ENCODE results near the gene HSDL2. TPM values are rescaled to one million over a fixed set of nuclear protein-coding genes. Genes with fewer than 3 reads are reported as not detected.
"Not testable (repeated sequence)": the region's sequence is repeated elsewhere in the genome, so short reads cannot be mapped to it uniquely, and the experiment has no call there.

The HSDL2 gene
- total and polyA plus RNA-seq, 4 donors, result 27.6 to 42.0 (median 34.0) TPM

DNA sequence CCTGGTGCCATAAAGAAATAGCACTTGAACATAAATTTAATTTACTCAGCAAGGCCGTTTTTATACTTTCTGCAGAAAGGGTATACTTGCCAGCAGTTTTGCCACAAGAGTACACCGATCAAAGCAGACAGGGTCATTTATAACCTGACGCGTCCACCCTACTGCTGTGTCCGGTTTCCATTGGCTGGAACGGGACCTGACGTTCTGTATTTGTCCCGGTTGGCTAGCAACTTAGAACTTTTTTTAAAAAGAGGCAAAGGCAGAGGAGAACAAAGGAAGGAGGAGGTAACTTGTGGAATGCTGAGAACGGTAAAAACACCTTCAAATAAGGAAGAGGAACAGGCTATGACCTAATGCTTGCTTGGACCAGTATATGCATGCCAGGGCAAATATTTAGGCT, 33.8 kb downstream of the HSDL2 start:
- intact Hi-C loops (cut with DNase I); H3K36me3 ChIP-seq (ENCODE audit: control insufficient read depth in 1 of 2, insufficient read depth in 2 of 2, low read length in 1 of 2): not testable (repeated sequence)
- 75 to 90% methylated on average over 8 to 9 of the region's 9 CpGs for WGBS, 2 donors

DNA sequence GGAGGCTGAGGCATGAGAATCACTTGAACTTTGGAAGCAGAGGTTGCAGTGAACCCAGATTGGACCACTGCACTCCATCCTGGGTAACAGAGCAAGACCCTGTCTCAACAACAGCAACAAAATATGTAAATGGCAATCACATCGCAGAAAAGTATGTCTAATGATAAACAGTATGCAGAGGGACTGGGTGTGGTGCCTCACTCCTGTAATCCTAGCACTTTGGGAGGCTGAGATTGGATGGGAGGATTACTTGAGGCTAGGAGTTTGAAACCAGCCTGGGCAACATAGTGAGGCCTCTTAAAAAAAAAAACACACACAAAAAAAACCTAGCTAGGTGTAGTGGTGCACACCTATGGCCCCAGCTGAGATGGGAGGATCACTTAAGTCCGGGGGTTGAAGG, 40.3 kb downstream of the HSDL2 start:
- Histone ChIP-seq H3K27me3 (ENCODE audit: control insufficient read depth in 1 of 2, insufficient read depth in 2 of 2, low read length in 1 of 2) (no peaks in the 10 kb centered on the region), H3K36me3 (ENCODE audit: control insufficient read depth in 1 of 2, insufficient read depth in 2 of 2, low read length in 1 of 2) (peaks cover 0 to 5% of the 10 kb centered on the region in 2 donors), H3K4me1 (ENCODE audit: control insufficient read depth in 1 of 2, insufficient read depth in 2 of 2, low read length in 2 of 2) (no peaks in the 10 kb centered on the region), H3K9me3 (ENCODE audit: control insufficient read depth, low read length) (no peaks in the 10 kb centered on the region), H3K4me3 (ENCODE audit: low read length in 2 of 2) (no peak overlapping the region), H3K27ac (ENCODE audit: low read depth in 1 of 2, low read length in 2 of 2) (no peak overlapping the region)
- DNase-seq (no peak), ATAC-seq (ENCODE audit: low FRiP score) (no peak)
- 89 to 95% methylated on average over 2 of the region's 2 CpGs for WGBS, 2 donors
- intact Hi-C loops (cut with DNase I), result no loop called here

More for the DNA sequence above, 33.8 kb downstream of the HSDL2 start:
- H3K27ac ChIP-seq (ENCODE audit: low read depth in 1 of 2, low read length in 2 of 2); H3K4me1 ChIP-seq (ENCODE audit: control insufficient read depth in 1 of 2, insufficient read depth in 2 of 2, low read length in 2 of 2); H3K4me3 ChIP-seq (ENCODE audit: low read length in 2 of 2); DNase-seq; ATAC-seq (ENCODE audit: low FRiP score); H3K27me3 ChIP-seq (ENCODE audit: control insufficient read depth in 1 of 2, insufficient read depth in 2 of 2, low read length in 1 of 2); H3K9me3 ChIP-seq (ENCODE audit: control insufficient read depth, low read length): not testable (repeated sequence)

DNA sequence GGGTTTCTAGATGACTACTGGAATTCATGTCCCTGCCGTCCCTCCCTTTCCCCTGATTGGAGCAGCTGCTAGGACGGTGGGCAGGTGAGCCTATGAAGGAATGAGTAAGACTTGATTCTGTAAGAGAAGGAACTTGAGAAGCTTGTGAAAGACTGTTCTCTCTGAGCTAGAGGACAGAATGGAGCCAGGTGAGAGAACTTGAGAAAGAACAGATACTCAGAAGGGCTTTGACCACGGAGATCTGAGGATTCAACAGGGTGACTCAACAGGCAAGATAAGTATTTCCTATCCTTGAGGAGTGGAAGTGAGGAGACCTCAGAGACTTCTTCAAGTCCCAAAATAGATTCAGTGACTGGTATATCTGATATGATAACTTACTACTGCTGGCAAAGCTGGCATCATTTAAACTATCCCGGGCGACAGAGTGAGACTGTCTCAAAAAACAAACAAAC, 41.9 kb downstream of the HSDL2 start:
- H3K36me3 ChIP-seq (ENCODE audit: control insufficient read depth in 1 of 2, insufficient read depth in 2 of 2, low read length in 1 of 2), result peaks cover 0 to 5% of the 10 kb centered on the region in 2 donors
- H3K27me3 ChIP-seq (ENCODE audit: control insufficient read depth in 1 of 2, insufficient read depth in 2 of 2, low read length in 1 of 2), result no peaks in the 10 kb centered on the region
- H3K27ac ChIP-seq (ENCODE audit: low read depth in 1 of 2, low read length in 2 of 2), result no peak overlapping the region
- intact Hi-C loops (cut with DNase I), result no loop called here
- 61 to 68% methylated on average over 5 of the region's 5 CpGs for WGBS, 2 donors
- ATAC-seq (ENCODE audit: low FRiP score) (no peak), DNase-seq (no peak)
- H3K9me3 ChIP-seq (ENCODE audit: control insufficient read depth, low read length), result no peaks in the 10 kb centered on the region
- H3K4me1 ChIP-seq (ENCODE audit: control insufficient read depth in 1 of 2, insufficient read depth in 2 of 2, low read length in 2 of 2), result no peaks in the 10 kb centered on the region
- no peak overlapping the region for H3K4me3 ChIP-seq (ENCODE audit: low read length in 2 of 2)

DNA sequence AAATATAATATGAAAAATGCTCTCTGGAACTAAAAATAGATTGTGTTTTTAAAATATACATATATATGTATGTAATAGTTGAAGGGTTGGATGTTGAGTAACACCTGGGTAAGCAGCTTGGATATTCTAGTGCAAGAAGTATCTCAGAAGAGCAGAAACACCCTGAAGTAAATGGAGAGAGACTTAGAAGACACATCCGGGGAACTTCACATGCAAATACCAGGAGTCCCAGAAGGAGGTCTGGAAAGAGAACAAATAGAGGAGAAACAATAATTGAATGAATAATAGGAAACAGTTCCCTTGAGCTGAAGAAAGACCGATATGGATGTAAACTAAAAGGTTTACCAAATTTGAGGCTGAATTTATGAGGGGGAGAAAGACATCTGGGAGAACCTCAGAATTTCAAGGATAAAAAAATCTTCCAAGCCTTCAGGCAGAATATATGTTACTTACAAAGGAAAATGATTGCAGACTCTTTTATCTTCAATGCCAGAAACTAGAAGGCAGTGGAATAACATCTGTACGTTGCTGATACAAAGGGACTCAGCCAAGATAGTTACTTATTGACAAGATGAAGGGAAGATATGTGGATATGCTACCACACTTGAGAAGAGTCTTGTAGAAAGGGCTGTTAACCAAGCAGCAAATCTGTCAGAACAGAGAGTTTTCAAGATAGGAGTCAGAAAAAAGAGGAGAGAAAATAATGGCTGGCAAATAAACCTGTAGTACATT, 42.7 kb downstream of the HSDL2 start:
- no peak for DNase-seq
- no peaks in the 10 kb centered on the region for H3K4me1 ChIP-seq (ENCODE audit: control insufficient read depth in 1 of 2, insufficient read depth in 2 of 2, low read length in 2 of 2)
- no peaks in the 10 kb centered on the region for H3K9me3 ChIP-seq (ENCODE audit: control insufficient read depth, low read length)
- 58 to 69% methylated on average over 3 of the region's 3 CpGs for WGBS, 2 donors
- H3K27me3 ChIP-seq (ENCODE audit: control insufficient read depth in 1 of 2, insufficient read depth in 2 of 2, low read length in 1 of 2), result no peaks in the 10 kb centered on the region
- H3K4me3 ChIP-seq (ENCODE audit: low read length in 2 of 2), result no peak overlapping the region
- no peak for ATAC-seq (ENCODE audit: low FRiP score)
- H3K27ac ChIP-seq (ENCODE audit: low read depth in 1 of 2, low read length in 2 of 2), result no peak overlapping the region
- H3K36me3 ChIP-seq (ENCODE audit: control insufficient read depth in 1 of 2, insufficient read depth in 2 of 2, low read length in 1 of 2), result peaks cover 0 to 5% of the 10 kb centered on the region in 2 donors
- intact Hi-C loops (cut with DNase I), result no loop called here

DNA sequence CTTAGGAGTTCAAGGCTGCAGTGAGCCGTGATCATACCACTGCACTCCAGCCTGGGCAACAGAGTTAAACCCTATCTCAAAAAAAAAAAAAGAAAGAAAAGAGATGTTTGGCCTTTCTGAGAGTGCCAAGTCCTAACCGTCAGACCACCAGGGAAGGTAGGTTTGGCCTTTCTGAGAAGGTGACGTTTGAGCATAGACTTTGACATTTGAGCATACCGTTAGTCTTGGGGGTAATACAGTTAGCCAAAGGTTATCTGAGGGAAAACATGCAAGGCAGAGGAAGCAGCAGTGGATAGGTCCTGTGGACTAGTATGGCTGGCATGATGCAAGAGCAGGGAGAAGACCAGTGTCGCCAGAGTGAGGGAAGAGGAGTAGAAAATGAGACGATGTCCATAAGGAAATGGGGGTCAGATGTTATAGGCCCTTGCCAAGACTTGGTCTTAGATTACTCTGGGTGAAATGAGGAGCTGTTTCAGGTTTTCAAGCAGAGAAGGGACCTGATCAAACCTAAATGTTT, 50.2 kb downstream of the HSDL2 start:
- Histone ChIP-seq H3K27ac (ENCODE audit: low read depth in 1 of 2, low read length in 2 of 2) (no peak overlapping the region), H3K9me3 (ENCODE audit: control insufficient read depth, low read length) (no peaks in the 10 kb centered on the region), H3K27me3 (ENCODE audit: control insufficient read depth in 1 of 2, insufficient read depth in 2 of 2, low read length in 1 of 2) (no peaks in the 10 kb centered on the region), H3K4me1 (ENCODE audit: control insufficient read depth in 1 of 2, insufficient read depth in 2 of 2, low read length in 2 of 2) (no peaks in the 10 kb centered on the region), H3K36me3 (ENCODE audit: control insufficient read depth in 1 of 2, insufficient read depth in 2 of 2, low read length in 1 of 2) (peaks cover 2 to 3% of the 10 kb centered on the region in 2 donors), H3K4me3 (ENCODE audit: low read length in 2 of 2) (no peak overlapping the region)
- 94 to 96% methylated on average over 6 of the region's 6 CpGs for WGBS, 2 donors
- ATAC-seq (ENCODE audit: low FRiP score) (no peak), DNase-seq (no peak)
- intact Hi-C loops (cut with DNase I), result no loop called here

DNA sequence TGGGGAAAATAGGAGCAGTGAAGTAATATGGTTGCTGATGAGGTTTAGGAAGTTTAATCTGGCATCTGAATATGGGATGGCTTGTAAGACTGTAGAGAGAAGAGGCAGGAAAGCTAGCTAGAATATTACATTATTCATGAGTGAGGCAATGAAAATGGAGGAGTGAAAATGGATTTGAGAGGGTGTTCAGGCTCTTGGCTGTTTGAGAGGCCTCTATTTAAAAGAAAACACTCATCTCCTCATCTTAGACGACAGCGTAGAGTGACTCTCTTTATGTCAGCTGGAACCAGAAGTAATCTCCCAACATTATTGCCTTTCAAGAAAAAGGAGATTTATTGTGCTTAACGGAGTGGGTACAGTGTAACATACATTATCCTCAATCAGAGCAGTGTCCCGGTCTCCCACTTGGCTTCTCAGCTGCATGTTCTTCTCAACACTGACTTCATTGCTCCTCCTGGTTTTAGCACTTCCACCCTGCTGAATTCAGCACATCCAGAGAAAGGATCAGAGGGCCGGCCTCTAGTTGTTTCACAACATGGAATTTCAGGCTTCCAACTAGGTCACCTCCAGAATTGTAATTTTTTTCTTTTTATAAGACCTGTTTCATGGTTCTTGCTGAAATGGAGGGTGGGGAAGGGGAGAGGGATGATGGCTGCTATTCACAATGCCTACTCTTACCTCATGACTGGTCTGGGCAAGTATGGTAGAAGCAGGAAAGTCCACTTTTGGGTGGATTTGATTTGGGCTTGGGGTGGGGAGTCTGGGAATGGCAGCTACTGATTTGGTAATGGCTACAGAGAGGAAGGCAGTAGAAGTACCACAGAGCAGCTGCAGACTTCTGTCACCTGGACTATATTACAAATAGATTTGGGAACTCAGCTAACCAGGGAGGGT, 53.8 kb downstream of the HSDL2 start:
- 76 to 85% methylated on average over 5 of the region's 5 CpGs for WGBS, 2 donors
- Histone ChIP-seq H3K4me1 (ENCODE audit: control insufficient read depth in 1 of 2, insufficient read depth in 2 of 2, low read length in 2 of 2) (no peaks in the 10 kb centered on the region), H3K9me3 (ENCODE audit: control insufficient read depth, low read length) (no peaks in the 10 kb centered on the region), H3K27ac (ENCODE audit: low read depth in 1 of 2, low read length in 2 of 2) (no peak overlapping the region), H3K4me3 (ENCODE audit: low read length in 2 of 2) (no peak overlapping the region), H3K27me3 (ENCODE audit: control insufficient read depth in 1 of 2, insufficient read depth in 2 of 2, low read length in 1 of 2) (no peaks in the 10 kb centered on the region), H3K36me3 (ENCODE audit: control insufficient read depth in 1 of 2, insufficient read depth in 2 of 2, low read length in 1 of 2) (peaks cover 2 to 3% of the 10 kb centered on the region in 2 donors)
- DNase-seq (no peak), ATAC-seq (ENCODE audit: low FRiP score) (no peak)
- intact Hi-C loops (cut with DNase I), result no loop called here

DNA sequence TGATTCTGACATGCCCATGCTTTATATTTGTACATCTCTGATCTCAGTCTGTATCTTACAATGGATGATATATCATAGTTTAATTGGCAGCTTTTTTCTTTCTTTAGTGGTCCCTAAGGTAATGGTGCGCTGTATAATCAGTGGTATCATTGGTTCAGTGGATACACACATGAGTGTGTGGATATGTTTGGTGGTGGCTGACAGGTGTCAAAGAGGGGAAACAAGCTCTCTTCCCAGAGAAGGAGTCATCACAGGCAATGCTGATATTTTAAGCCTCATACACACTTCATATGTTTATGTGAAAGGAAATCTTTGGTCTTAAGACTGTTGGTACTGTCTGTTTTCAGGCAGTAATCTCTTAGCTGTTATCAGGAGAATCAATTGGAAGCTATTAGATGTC, 54.6 kb downstream of the HSDL2 start:
- ATAC-seq (ENCODE audit: low FRiP score), result no peak
- H3K36me3 ChIP-seq (ENCODE audit: control insufficient read depth in 1 of 2, insufficient read depth in 2 of 2, low read length in 1 of 2), result peaks cover 2 to 3% of the 10 kb centered on the region in 2 donors
- DNase-seq, result no peak
- 89 to 99% methylated on average over 1 of the region's 1 CpG for WGBS, 2 donors
- H3K27ac ChIP-seq (ENCODE audit: low read depth in 1 of 2, low read length in 2 of 2), result no peak overlapping the region
- no peaks in the 10 kb centered on the region for H3K9me3 ChIP-seq (ENCODE audit: control insufficient read depth, low read length)
- intact Hi-C loops (cut with DNase I), result no loop called here
- no peaks in the 10 kb centered on the region for H3K4me1 ChIP-seq (ENCODE audit: control insufficient read depth in 1 of 2, insufficient read depth in 2 of 2, low read length in 2 of 2)
- no peak overlapping the region for H3K4me3 ChIP-seq (ENCODE audit: low read length in 2 of 2)
- H3K27me3 ChIP-seq (ENCODE audit: control insufficient read depth in 1 of 2, insufficient read depth in 2 of 2, low read length in 1 of 2), result no peaks in the 10 kb centered on the region

DNA sequence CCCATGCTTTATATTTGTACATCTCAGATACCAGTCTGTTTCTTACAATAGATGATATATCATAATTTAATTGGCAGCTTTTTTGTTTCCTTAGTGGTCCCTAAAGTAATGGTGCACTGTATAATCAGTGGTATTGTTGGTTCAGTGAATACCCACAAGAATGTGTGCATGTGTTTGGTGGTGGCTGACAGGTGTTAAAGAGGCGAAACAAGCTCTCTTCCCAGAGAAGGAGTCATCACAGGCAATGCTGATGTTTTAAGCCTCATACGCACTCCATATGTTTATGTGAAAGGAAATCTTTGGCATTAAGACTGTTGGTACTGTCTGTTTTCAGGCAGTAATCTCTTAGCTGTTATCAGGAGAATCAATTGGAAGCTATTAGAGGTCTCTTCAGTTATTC, 57.5 kb downstream of the HSDL2 start:
- Histone ChIP-seq H3K36me3 (ENCODE audit: control insufficient read depth in 1 of 2, insufficient read depth in 2 of 2, low read length in 1 of 2) (peaks cover 2% of the 10 kb centered on the region in 2 donors), H3K27me3 (ENCODE audit: control insufficient read depth in 1 of 2, insufficient read depth in 2 of 2, low read length in 1 of 2) (no peaks in the 10 kb centered on the region), H3K4me3 (ENCODE audit: low read length in 2 of 2) (no peak overlapping the region), H3K4me1 (ENCODE audit: control insufficient read depth in 1 of 2, insufficient read depth in 2 of 2, low read length in 2 of 2) (no peaks in the 10 kb centered on the region), H3K27ac (ENCODE audit: low read depth in 1 of 2, low read length in 2 of 2) (no peak overlapping the region), H3K9me3 (ENCODE audit: control insufficient read depth, low read length) (no peaks in the 10 kb centered on the region)
- ATAC-seq (ENCODE audit: low FRiP score) (no peak), DNase-seq (no peak)
- 96 to 98% methylated on average over 2 of the region's 2 CpGs for WGBS, 2 donors
- intact Hi-C loops (cut with DNase I), result no loop called here

Data from aorta (tissue), 5 donors.